HPDE6-E6E7 (cell line): ENCODE measurements around the gene DAZAP1.
"Not testable (repeated sequence)": the region's sequence is repeated elsewhere in the genome, so short reads cannot be mapped to it uniquely, and the experiment has no call there.

Source experiments
- DNase-seq: peaks from one replicate; pipeline ENCODE4 v3.0.0; 2011; ENCODE audit warnings: missing footprints; ENCODE audit errors: extremely low spot score

The DAZAP1 gene

DNA sequence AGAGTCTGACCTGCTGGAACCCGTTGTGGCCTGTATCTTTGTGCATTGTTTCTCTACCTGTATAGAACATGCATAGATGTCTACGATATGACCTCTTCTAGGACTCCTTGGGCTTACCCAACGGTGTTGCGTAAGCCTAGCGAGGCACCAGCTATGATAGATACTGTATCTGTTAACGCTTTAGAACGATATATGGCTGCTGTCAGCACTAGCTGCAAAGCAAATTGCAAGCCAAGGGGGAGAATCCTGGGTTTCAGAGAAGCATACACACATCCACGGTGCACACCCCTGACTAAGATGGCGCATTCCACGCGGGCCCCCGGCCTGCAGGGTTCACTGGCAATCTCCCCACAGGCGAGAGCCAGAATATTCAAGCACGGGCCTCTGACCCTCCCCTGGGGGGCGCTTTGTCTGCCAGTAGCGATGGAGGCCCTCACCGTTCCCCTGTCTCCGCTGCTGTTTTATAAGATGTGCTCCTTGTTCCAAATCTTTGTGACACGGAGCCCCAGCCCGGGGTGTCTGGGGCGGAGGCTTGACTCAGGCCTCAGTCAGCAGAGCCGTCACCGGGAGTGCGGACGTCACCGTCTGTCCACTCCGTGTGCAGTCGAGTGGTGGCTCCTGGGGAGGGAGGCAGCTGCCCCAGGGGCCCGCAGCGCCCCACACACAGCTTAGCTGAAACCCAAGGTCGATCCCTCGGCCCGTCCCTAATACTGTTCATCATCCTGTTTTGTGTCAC lies 17.9 kb downstream of the DAZAP1 start:
- DNase-seq = no peak

DNA sequence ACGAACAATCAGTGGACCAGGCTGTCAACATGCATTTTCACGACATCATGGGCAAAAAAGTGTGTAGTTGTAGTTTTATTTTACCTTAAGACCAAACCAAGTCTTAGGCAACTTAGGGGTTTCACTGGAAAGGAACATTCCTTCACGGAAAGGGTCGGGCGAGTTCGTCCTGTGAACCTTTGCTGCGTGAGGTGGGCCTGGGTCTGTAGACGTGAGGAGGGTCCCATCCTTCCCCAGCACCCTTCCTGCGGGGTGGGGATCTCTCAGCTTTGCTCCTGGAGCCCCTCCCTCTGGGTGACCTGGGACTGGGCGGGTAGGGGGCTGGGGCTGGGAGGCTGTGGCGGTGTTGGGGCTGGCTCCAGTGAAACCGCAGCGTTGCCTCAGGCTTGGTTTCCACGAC lies 18.5 kb downstream of the DAZAP1 start:
- no peak for DNase-seq

DNA sequence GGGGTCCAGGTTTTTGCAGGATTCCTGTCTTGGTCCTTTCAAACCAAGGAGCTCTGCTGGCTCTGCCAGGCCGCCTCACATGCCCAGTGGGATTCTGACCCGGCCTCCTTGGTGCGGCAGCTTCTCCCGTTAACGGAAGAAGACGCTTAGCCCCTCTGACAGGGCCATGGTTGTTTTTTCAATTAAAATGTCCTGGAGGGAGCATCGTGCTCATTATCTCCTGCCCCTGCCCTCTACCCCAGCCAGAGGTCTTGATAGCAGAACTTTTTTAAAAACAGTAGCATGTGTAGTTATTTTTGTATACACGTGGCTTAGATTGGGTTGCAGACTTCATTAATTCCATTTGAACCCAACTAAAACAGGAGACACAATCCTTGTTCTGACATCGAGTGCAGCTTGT lies 19.4 kb downstream of the DAZAP1 start:
- no peak for DNase-seq

DNA sequence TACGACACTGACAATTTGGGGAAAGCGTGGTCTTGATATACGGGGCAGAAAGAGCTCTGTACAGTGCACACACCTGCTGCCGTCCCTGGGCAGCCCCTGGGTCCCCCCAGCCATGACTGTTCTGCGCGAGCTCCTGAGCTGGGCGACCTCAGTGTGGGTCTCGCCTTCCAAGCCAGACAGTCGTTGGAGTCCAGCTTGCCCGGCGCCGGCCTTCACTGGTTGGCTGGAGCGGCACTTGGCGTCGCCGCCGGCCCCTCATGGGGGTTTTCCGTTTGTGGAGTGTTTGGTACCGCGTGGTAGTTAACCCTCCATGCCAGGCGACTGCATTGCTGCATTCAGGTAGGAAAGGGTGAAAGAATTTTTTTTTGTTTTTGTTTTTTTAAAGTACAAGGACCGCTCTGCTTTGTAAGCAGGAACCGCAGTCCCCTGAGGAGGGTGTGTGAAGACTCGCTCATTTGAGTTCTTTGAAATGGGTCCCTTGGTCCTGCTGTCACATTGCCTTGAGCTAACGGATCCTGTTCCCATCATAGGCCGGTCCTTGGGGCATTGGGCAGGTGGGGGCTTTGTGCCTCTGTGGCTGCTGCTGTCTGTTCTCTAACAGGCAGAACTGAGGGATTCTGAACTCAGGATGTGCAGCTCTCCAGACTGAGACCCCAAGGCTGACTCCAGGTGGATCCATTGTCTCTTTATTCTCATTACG lies 20.0 kb downstream of the DAZAP1 start:
- no peak for DNase-seq

DNA sequence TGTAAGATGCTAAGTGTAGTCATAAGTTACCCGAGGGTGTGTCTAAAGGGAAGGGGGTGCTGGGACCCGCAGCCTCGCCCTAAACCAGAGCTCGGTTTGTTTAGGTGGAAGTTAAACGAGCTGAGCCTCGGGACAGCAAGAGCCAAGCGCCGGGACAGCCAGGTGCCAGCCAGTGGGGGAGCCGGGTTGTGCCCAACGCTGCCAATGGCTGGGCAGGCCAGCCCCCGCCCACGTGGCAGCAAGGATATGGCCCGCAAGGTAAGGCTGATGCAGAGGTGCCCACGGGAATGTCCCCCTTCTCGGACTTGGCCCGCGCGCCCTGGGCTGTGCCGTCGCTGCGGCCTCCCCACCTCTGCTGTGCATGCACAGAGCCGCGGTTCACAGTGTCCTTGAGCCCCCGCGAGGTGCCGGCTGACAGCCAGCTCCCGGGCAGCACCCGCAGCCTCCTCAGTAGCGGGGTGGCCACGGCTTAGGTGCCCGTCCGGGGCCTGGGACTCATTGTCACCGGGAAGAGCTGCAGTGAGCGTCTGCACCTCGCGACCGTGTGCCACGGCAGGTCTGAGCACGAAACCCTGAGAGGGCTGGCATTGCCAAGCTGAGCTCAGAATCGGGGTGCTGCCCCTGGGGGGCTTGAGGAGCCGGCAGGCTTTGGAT lies 21.5 kb downstream of the DAZAP1 start:
- no peak for DNase-seq

DNA sequence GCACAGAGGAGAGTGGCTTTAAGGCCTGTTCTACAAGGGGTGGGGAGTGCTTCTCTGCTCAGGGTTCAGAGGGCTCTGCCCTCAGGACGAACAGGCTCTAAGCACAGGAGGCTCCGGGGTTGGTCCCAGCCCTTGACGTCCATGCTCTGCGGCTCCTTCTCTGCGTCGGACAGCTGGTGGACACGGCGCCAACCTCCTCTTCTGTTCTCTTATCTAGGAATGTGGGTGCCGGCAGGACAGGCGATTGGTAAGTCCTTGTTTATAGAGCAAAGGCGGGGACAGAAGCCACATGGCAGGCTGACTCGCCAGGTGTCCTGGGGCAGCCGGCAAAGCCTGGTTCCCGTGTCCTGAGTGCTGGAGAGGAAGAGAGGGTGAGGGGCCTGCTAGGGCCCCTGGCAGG lies 22.4 kb downstream of the DAZAP1 start:
- no peak for DNase-seq

DNA sequence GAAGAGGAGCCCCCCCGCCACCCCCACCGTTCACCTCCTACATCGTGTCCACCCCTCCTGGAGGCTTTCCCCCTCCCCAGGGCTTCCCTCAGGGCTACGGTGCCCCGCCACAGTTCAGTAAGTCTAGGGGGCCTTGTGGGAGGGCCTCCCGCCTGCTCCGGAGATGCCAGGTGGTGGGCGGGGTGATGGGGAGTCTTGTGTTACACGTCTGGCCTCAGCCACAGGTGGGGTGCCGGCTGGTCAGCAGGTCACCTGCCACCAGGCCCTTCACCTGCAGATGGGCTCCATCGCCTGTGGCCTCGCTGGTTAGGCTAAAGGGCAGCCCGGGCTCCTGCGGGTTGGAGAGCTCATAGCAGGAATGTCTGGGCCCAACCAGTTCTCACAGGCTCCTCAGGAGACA lies 22.9 kb downstream of the DAZAP1 start:
- DNase-seq = no peak

DNA sequence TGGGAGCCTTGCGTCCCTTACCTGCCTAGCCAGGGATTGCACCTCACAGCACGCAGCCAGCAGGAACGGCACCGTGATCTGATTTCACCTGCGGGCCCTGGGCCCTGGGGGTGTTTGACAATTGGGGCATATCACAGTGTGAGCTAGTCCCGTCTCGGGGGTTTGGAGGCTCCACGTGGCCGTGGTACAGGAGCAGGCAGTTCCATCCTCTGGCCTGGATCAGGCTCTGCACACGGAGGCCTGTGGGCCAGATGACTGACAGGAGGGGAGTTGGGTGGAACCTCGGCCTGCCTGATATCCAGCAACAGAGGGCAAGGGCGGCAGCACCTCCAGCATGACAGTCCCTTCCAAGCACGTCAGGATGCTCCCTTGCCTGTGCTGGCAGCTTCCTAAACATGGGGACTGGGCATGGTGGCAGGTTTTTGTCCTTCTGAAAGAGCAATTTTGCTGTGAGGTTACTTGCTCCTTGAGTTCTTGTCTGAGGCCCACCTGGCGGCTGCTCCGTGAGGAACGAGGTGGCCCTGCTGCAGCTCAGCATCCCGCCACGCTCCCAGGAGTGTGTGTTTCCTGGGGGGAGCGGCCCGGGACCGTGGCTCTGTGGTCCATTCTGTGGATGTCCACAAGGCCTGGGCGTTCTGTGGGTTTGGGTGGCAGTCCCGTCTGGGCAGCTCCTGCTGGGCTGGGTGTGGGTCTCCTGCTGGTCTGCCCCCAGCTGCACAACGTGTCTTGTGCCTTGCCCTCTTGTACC lies 24.5 kb downstream of the DAZAP1 start:
- DNase-seq = no peak

DNA sequence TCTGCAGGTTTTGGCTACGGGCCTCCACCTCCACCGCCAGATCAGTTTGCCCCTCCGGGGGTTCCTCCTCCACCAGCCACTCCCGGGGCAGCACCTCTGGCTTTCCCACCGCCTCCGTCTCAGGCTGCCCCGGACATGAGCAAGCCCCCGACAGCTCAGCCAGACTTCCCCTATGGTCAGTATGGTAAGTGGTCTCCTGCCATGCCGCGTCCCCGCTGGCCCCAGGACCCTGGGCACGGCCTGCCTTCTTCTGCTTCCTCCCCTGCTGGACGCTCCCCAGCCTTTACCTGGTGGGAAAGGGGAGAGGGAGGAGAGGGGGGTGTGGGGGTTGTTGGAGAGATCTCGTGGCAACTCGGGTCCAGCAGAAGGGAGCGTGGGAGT lies 25.1 kb downstream of the DAZAP1 start:
- DNase-seq = no peak

DNA sequence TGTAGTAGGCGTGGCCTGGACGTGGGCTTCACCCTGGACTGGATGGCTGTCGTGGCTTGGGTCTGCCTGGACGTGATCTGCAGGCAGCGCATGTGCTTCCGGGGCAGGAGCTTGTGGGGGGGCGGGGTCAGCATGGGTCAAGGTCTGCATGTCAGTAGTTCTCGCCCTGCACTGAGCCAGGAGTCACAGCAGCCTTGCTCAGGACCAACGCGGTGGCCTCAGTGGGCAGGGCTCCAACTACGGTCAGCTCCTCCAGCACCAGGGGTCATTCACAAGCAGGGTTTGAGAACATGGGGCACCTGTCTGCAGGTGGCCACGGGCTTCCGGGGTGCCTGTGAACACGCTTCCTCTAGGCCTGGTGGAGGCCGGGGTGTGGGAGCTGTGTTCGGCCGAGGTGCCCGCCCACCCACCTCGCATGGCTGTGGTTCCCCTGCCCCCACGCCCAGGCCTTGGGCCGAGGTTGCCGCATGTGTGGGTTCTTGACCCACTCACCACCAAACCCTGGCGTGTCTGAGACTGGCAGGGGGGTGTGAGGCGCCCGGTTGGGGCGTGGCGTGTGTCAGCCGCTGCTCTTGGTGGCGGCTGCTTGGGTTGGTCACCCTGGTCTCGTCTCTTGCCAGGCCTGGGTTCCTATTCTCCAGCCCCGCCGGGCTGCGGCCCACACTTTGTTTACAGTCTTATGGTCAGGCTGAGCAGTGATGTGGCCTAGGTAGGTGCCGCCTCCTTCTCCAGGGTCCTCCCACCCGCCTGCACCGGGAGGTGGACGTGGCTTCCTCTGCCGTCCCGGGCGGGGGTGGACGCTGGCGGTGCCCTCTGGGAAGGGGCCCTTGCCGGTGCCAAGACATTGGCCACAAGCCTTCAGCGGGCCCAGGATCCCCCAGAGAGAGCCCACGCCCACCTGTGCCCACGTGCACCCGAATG lies 26.0 kb downstream of the DAZAP1 start:
- DNase-seq = no peak

DNA sequence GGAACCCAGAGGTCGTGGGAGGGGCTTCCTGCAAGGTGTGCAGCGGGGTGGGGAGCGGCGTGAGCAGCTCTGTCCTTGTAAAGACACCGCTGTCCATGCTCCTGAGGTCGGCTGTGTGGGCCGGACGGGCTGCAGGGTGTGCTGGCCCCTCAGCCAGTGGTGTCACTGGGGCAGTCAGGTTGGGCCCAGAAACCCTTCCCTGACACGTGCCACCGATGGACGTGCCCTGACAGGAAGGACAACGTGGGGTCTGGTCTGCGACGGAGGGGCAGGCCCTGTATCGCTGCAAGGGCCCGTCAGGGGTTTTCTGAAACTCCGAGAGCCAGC lies 26.6 kb downstream of the DAZAP1 start:
- DNase-seq = no peak

DNA sequence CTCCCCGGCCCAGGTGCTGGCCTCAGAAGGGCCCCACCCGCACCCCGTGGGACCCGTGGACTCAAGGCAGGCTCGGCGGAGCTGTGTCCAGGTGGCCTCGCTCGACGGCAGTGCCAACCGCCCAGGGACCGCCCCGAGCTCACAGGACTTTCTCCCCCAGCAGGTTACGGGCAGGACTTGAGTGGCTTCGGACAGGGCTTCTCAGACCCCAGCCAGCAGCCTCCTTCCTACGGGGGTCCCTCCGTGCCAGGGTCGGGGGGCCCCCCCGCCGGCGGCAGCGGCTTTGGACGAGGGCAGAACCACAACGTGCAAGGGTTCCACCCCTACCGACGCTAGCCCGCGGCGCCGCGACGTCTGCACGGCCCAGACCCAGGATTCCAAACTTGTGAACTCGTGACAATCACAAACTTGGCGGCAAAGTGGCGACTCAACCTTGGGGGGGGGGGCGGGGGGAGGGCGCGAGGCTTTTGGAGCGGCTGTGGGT lies 27.2 kb downstream of the DAZAP1 start:
- no peak for DNase-seq

DNA sequence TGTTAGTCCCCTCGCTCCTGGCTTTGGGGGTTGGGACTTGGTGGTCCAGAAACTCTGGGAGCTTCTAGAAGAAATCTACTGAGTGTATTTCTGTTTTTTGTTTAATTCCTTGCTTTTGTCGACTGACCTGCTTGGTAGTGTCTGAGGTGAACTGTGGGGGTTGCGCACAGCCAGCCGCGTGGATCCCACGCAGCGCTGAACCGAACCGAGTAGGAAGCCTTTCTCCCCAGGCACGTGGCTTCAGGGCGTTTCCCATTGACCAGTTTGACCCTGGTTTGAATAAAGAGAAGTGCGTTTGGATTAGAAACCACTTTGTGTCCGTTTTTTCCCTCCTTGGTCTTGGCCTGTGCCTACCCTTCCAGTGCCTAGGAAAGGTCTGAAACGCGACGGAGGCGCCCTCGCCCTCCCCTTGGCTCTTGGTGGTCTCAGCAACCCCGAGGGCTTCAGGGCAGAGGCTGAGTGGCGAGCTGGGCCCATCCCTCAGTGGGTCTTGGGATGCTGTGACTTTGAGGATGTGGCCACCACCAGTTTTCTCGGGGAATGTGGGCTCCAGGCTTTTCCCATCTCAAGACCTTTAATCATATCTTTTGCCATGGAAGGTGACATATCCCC lies 28.1 kb downstream of the DAZAP1 start:
- no peak for DNase-seq

DNA sequence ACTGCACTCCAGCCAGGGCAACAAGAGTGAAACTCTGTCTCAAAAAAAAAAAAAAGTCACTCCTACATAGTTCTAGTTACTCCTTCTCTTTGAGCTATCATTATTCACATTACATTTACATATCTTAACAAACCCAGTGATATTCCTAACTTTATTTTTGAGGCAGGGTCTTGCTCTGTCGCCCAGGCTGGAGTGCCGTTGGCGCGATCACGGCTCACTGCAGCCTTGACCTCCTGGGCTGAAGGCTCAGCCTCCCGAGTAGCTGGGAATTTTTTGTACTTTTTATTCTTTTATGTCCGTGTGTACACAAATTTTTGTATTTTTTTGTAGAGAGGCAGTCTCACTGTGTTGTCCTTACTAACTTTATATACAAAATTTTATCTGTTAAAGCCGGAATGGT lies 30.2 kb downstream of the DAZAP1 start:
- DNase-seq = no peak

DNA sequence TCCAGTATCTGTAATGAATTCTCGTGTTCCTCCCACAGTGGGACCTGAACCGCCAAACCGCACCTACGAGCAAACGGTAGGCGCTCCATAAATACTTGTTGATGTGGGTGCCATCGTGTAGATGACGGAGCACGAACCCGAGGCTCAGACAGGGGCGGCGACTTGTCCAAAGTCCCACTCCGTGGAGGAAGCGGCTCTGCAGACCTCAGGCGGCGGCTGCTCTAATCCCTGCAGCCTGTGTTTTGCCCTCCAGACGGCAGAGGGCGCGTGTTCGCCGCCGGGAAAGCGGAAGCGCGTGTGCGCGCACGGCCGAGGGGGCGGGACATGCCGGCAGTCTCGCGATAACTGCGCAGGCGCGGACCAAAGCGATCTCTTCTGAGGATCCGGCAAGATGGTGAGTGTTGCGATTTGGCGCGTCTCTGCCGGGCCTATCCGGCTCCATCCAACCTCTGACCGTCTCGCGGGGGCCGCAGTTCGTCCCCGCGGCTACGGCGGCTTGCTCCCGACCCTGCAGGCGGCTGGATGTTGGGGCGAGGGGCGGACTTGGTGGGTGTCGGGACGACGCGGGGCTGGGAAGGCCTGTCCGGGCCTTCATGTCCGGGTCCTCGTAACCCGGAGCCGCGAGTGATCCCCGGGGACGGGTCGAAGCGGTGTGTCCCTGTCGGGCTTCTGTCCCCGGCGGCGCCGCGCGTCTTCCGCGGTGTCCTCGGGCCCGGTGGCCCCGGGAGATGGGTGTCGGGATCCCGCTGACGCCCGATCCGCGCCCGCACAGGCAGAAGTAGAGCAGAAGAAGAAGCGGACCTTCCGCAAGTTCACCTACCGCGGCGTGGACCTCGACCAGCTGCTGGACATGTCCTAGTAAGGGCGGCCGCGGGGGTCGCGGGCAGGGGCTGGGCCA lies 30.9 kb downstream of the DAZAP1 start, which contains the start of gene RPS15:
Gene RPS15, plus strand, starts transcription at position 362 of the 898 bp plus-strand sequence. Its CDS starts 30 bp downstream, at position 392.
- DNase-seq = peak; percentile 82

DNA sequence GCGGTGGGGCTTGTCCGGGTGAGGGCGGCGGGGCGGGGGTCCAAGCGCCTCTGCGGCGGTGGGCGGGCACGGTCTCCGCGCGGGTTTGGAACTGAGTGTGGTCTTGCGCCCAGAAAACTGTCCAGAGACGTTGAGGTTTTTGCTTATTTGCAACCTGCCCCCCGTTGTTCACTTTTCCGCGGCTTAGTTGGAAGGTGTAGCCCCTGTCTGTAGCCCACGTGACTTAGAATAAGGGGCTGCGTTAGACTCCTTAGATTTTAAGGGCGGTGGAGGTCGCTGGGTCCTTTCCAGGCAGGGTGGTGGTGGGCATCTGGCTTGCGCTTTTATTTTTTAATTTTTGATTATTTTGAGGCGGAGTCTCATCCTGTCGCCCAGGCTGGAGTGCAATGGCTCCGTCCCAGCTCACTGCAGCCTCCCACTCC lies 31.6 kb downstream of the DAZAP1 start:
- no peak for DNase-seq

DNA sequence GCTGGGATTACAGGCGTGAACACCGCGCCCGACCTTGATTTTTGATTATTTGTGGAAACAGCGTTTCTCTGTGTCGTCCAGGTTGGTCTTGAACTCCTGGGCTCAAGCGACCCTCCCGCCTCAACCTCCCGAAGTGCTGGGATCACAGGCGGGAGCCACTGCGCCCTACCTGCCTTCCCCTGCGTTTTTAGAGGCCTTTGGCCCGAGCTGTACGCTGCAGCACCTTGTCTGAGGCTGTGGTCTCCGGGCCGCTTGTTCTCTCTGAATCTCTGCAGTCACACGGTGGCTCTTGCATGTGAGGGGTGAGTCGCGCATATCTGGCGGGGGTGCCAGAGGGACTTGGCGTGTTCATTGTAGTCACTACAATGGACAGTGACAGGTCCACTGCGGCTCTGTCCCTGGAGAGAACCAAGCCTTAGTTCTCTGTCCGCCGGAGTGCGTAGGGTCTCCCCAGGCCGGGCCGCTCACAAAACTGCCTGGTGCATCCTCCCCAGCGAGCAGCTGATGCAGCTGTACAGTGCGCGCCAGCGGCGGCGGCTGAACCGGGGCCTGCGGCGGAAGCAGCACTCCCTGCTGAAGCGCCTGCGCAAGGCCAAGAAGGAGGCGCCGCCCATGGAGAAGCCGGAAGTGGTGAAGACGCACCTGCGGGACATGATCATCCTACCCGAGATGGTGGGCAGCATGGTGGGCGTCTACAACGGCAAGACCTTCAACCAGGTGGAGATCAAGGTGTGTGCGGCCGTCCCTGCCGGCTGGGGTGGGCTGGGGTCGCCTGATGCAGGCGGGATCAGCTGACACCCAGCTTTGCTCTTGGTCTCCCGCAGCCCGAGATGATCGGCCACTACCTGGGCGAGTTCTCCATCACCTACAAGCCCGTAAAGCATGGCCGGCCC lies 32.4 kb downstream of the DAZAP1 start:
- DNase-seq = not testable (repeated sequence)

DNA sequence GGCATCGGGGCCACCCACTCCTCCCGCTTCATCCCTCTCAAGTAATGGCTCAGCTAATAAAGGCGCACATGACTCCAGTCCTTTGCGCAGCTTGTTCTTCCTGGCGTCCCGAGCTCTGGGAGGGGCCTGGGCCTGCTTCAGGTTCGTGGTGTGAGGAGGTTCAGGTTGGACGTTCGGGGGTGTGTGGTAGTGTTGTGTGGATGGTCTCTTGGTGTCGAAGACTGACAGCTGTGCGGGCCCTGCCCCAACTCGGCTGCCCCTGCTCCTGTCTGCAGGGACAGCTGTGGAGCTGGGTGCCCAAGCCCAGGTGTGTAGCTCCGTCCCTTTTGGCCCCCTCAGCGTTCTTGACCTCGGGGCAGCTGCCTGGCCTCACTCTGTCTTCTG lies 33.0 kb downstream of the DAZAP1 start:
- DNase-seq = no peak

DNA sequence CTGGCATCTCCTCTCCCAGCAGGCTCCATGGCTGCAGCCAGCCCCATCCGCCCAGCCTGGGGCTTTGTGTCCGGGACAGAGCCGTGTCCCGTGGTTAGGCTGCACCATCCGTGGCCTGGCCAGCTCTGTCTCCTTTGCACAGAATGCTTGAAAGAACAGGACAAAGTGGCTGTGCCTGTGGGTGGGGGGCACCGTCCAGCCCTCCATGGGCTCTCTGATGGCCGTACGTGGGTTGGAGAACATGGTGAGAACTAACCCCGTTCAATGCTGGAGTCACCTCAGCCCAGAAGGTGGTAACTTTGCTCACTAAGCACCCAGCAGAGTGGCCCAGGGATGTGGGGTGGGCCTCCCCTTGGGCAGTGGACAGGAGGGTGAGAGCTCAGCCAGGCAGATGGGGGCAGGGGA lies 33.6 kb downstream of the DAZAP1 start:
- no peak for DNase-seq
